ENCODE data around the gene MNX1.

The MNX1 gene

GRCh38 chr7:157032644-157033482 lies 22.4 kb upstream of the MNX1 start:
- no peak for DNase-seq

DNA sequence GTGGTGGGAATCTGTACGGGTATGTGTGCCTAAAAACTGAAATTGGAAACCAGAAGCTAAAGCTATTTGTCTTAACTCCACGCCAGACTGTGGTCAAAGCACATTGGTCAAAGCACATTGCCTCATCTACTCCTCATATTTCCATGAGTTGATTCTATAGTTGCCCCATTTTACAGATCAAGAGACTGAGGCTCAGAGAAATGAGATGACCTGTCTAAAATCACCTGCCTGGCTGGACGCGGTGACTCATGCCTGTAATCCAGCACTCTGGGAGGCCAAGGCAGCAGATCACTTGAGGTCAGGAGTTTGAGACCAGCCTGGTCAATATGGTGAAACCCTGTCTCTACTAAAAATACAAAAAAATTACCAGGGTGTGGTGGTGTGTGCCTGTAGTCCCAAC lies 21.7 kb upstream of the MNX1 start:
- DNase-seq = no peak

GRCh38 chr7:157028199-157028903 lies 17.9 kb upstream of the MNX1 start:
- no peak for DNase-seq

GRCh38 chr7:157027568-157028198 lies 17.2 kb upstream of the MNX1 start:
- DNase-seq = no peak

DNA sequence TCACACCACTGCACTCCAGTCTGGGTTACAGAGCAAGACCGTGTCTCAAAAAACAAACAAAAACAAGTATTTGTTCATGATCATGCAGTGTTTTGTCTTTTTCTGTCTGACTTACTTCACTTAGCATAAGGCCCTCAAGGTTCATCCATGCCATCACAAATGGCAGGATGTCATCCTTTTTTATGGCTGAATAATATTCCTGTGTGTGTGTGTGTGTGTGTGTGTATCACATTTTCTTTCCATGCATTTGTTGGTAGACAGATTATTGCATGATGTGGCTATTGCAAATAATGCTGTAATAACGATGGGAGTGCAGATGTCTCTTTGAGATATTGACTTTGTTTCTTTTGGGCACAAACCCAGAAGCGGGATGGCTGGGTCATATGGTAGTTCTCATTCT lies 14.3 kb upstream of the MNX1 start:
- DNase-seq = no peak

- DNase-seq = no peak
These were observed 13.1 kb upstream of the MNX1 start for GRCh38 chr7:157023589-157023905.

GRCh38 chr7:157022681-157023588 lies 12.5 kb upstream of the MNX1 start:
- DNase-seq = no peak

DNA sequence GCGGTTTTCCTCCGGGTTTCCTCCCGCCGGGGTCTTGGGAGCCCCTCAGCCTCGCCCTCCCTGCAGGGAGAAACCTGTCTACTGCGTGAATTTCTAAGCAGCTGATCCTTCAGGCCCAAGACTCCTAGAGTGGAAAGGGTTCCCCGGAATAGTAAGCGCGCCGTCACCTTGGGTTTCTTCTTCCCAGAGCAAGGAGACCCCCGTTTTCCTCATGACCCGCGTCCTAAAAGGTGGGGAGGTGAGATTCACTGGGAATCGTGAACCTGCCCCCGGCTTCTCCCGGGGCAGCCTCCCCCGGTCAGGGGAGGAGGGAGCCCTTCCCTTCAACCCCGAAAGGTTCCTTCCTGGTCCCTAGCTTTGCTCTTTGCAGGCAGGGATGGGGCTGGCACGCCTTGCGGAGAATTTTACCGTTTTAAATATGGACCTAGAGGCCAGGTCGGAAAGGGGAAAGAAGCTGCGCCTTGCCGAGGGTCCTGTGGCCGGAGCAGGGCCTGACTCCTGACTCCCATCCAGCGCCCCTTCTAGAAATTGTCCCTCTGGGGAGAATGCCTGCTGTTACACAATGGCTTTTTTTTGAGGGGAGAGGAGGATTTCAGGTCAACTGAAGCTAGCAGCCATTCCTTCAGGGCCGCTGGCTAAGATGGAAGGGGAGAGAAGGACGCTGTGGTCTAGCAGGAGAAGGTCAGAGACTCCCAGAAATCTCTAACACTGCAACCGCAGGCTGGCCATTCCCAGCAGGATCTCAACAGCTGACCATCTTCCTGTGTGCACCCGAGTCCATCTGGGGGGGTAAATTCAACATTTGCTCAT lies 11.6 kb upstream of the MNX1 start:
- DNase-seq = no peak

GRCh38 chr7:157021071-157021870 lies 10.8 kb upstream of the MNX1 start:
- DNase-seq = no peak

GRCh38 chr7:157020514-157021070 lies 10.1 kb upstream of the MNX1 start:
- DNase-seq = no peak

GRCh38 chr7:157019718-157020451 lies 9.4 kb upstream of the MNX1 start:
- no peak for DNase-seq

DNA sequence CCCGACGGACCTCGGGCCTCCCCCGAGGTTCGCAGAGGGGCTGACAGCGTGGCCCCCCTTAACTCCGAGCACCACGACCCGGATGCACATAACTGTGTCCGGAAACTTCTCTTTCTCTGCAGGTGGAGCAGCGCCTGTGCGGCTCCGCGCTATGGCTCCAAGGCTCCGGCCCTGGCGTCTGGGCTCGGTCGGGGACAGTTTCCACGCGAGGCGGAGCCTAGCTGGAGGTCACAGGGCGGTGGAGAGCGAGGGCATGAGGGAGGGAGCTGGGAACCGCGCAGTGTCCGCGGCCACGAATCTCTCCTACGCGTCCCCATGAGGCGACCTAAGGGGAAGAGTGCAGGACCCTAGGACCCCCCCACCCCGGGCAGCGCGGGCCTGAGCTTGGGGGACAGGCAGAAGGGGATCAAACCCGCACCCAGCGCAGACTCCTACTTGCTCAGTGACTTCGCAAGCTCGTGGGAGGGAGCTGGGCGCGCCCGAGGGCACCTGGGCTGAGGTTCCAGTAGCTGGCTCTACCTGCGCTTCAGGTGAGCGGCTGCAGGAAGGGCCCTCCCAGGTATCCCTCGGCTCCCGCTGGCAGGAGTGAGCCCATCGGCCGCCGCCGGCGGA lies 8.6 kb upstream of the MNX1 start:
- no peak for DNase-seq

- DNase-seq = no peak
These were observed 8.0 kb upstream of the MNX1 start for GRCh38 chr7:157018328-157018996.

GRCh38 chr7:157017603-157018327 lies 7.3 kb upstream of the MNX1 start:
- DNase-seq = no peak

- no peak for DNase-seq
These were observed 6.7 kb upstream of the MNX1 start for GRCh38 chr7:157017149-157017548.

DNA sequence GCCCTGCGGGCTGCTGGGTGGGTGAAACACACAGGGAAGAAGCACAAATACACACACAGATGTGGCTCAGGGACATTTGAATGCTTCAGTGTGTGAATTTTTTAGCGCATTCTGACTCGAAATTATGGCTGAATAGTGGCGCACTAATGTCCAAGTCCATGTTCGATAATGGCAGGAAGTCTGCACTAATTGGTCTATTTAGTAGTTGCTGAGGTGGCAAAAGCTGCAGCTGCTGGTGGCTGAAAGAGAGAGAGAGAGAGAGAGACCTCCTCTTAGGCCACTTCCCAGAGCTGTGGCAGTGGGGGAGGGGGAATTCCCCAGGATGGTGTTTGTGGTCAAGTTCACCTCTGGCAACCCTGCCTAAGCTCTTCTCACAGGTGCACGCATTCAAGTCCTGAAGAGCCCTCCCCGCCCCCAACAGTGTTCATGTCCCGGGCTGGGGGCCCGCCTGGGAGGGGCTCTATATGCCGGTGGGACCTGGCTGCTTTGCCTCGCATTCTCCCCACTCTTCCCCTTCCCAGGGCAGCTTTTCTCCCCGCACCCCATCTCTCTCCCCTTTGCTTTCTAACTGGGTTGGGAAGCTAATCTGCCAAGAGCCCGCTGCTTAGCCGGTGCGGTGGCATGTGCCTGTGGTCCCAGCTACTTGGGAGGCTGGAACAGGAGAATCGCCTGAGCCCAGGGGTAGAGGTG lies 6.0 kb upstream of the MNX1 start:
- DNase-seq = no peak

GRCh38 chr7:157016024-157016351 lies 5.5 kb upstream of the MNX1 start:
- DNase-seq = no peak

Measured in activated CD8-positive, alpha-beta memory T cell treated with anti-CD3 and anti-CD28 coated beads, Interleukin-2, amount 50 U/mL, for 4 hours (primary cell).